ENCODE results near the gene CDC42SE2.

GRCh38 chr5:131382407-131383395, 118.8 kb downstream of the CDC42SE2 start:
- TF ChIP-seq TAF1 (IDR thresholded peaks at IDR 0.05; ENCODE audit: borderline replicate concordance, insufficient read depth, low read length) (no peak), POLR2AphosphoS5 (IDR thresholded peaks at IDR 0.05; ENCODE audit: low read depth, low read length) (no peak), REST (IDR thresholded peaks at IDR 0.05; ENCODE audit: insufficient read depth in 1 of 2, low read depth in 2 of 2, low read length in 2 of 2) (no peak)

Data from PFSK-1 (cell line).